Erythroblast (primary cell): ENCODE results near the gene BSN.

Source experiments
- GATA1 ChIP-seq: IDR thresholded peaks from 2 replicates; pipeline ENCODE4 v1.6.1; 2011; ENCODE audit warnings: low read depth, mild to moderate bottlenecking, control low read depth, low read length, moderate library complexity
- POLR2A ChIP-seq: IDR thresholded peaks from 2 replicates; pipeline ENCODE4 v1.6.1; 2011; ENCODE audit warnings: mild to moderate bottlenecking, low read length

DNA sequence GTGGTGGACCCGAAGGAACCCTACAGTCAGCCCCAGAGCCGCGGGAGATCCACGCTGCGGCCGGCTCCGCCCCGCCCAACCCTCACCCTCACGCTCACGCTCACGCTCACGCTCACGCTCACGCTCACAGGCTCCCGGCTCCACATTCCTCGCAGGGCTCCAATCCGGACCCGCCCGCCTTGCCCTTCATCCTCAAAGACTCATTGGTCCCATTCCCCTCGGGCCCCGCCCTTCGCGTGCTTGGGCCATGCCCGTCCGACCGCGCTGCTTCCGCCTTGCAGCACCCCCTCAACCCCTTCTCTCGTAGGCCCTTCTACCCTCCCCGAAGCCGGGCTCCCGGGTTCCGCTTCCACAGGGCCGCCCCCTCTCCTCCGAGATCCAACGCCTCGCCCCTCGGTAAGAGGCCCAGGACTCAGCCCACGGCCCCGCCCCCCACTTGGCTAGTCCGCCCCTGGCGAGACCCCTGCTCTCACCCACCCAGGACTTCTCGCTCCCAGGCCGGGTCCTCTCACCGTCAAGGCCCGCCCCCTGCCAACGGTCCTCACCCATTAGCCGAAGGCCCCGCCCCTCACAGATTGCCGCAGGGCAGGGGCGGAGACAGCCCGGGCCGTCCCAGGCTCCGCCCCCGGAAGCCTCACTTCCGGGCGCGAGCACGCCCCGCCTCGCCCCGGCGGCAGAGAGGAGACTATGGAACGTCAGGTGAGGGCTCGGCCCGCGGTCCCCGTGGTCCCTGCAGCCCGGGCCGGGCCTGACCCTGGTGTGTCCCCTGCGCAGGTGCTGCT lies 119.6 kb downstream of the BSN start, which contains the start of gene APEH:
- TF ChIP-seq POLR2A = peak; percentile 70
- no peak for TF ChIP-seq GATA1
